Measurements from ENCODE around the gene RNF40.
"Not testable (repeated sequence)": the region's sequence is repeated elsewhere in the genome, so short reads cannot be mapped to it uniquely, and the experiment has no call there.

Gene RNF40

DNA sequence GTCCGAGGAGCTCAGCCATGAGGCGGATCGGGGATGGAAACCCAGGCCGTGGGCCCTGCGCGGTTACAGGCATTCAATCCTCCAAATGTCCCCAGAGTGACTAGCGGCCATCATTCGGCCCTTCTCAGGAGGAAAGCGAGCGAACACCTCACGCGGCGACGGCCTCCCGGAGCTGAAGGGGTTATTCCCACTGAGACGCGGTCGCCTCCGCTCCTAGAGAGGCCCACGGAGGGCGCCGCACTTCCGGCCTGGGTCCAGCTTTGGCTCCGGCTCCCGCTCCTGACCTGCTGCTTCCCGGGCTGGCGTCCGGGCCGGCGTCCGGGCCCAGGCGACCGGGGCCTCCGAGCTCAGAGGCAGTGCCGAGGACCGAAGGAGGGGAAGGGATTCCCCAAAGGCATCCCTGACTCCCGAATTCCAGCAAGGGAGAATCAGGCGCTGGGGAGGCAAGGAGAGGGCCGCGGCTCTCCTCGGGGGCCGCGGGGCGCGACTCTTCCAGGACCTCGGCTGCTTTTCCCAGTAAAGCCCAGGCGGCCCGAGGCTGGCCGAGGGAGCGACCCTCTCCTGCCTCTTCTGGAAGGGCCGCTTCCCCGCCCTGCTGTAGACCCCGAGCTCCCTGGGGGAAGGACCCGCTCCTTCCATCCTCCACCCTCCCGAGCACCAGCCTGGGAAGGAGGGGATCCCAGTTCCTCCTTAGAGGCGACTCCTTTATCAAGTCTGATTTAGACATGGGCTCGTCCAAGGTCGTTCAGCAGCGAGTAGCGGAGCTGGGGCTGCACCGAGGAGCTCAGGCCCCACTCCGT lies 43.4 kb downstream of the RNF40 start:
- Mint-ChIP-seq H3K9me3 (no peaks in the 10 kb centered on the region), H3K27me3 (no peaks in the 10 kb centered on the region), H3K4me3 (peak overlapping the region; percentile 92), H3K27ac (peak overlapping the region; percentile 90), H3K36me3 (no peaks in the 10 kb centered on the region), H3K4me1 (peaks cover 19% of the 10 kb centered on the region)

DNA sequence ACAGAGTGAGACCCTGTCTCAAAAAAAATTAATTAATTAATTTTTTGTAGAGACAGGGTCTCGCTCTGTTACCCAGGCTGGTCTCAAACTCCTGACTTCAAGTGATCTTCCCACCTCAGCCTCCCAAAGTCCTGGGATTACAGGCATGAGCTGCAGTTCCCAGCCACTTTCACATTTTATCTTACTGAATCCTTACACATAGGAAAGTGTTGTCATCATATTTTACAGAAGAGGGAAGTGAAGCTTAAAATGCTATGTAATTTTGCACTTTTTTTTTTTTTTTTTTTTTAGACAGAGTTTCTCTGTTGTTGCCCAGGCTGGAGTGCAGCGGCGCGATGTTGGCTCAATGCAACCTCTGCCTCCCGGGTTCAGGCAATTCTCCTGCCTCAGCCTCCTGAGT lies 46.0 kb downstream of the RNF40 start:
- Mint-ChIP-seq H3K4me3 (no peak overlapping the region), H3K36me3 (no peaks in the 10 kb centered on the region), H3K4me1 (peaks cover 19% of the 10 kb centered on the region), H3K9me3 (no peaks in the 10 kb centered on the region), H3K27ac (no peak overlapping the region), H3K27me3 (no peaks in the 10 kb centered on the region)

DNA sequence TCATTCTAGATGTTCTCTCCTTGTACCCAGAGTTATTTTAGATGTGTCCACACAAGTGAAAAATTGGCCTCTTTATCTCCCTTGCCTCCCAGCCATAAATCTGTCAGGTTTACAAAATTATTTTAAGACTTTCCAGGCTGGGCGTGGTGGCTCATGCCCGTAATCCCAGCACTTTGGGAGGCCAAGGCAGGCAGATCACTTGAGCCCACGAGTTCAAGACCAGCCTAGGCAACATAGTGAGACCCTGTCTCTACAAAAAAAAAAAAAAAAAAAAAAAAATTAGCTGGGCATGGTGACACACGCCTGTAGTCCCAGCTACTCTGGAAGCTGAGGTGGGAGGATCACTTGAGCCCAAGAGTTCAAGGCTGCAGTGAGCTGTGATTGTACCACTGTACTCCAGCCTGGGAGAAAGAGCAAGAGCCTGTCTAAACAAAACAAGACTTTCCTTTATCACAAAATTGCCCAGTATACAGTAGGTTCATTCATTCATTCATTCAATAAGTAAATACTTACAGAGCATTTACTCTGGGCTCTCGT lies 46.8 kb downstream of the RNF40 start:
- H3K27ac Mint-ChIP-seq, H3K27me3 Mint-ChIP-seq, H3K9me3 Mint-ChIP-seq, H3K36me3 Mint-ChIP-seq, H3K4me3 Mint-ChIP-seq: not testable (repeated sequence)
- H3K4me1 Mint-ChIP-seq = peaks cover 23% of the 10 kb centered on the region

DNA sequence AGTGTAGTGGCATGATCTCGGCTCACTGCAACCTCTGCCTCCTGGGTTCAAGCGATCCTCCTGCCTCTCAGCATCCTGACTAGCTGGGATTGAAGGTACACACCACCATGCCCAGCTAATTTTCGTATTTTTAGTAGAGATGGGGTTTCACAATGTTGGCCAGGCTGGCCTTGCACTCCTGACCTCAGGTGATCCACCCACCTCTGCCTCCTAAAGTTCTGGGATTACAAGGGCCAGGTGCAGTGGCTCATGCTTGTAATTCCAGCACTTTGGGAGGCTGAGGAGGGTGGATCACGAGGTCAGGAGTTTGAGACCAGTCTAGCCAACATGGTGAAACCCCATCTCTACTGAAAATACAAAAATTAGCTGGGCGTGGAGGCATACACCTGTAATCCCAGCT lies 47.6 kb downstream of the RNF40 start:
- H3K27me3 Mint-ChIP-seq, H3K4me3 Mint-ChIP-seq, H3K27ac Mint-ChIP-seq, H3K9me3 Mint-ChIP-seq, H3K36me3 Mint-ChIP-seq: not testable (repeated sequence)
- H3K4me1 Mint-ChIP-seq = peaks cover 28% of the 10 kb centered on the region

DNA sequence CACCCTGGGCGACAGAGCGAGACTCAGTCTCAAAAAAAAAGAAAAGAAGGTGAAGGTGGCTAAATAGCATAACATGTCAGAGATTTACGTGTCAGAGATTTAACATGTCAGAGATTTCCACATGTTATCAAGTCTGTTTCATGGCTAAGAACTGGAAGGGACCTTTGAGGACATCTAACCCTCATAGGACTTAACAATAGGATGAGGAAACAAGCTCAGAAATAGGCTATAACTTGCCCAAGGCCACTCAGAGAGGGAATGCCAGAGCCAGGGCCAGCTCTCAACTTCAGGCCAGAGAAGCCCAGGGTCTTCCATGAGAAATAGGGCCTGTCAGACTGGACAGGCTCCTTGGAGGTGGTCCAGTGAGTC lies 51.7 kb downstream of the RNF40 start:
- peak overlapping the region; percentile 91 for H3K27ac Mint-ChIP-seq
- H3K27me3 Mint-ChIP-seq = no peaks in the 10 kb centered on the region
- H3K4me3 Mint-ChIP-seq = peak overlapping the region; percentile 88
- H3K4me1 Mint-ChIP-seq = peaks cover 14% of the 10 kb centered on the region
- no peaks in the 10 kb centered on the region for H3K9me3 Mint-ChIP-seq
- no peaks in the 10 kb centered on the region for H3K36me3 Mint-ChIP-seq

DNA sequence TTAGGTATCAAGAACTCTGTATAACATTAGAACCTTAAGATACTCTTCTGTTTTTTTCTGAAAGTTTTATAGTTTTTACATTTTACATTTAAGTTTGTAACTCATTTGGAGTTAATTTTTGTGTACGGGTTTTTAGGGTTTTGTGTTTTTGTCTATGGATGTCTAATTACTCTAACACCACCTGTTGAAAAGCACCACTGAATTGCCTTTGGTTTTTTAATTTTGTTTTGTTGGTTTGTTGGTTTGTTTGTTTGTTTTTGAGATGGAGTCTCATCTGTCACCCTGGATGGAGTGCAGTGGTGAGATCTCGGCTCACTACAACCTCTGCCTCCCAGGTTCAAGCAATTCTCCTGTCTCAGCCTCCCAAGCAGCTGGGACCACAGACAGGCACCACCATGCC lies 54.6 kb downstream of the RNF40 start:
- Mint-ChIP-seq H3K27me3 (no peaks in the 10 kb centered on the region), H3K27ac (no peak overlapping the region), H3K4me3 (no peak overlapping the region), H3K36me3 (no peaks in the 10 kb centered on the region), H3K9me3 (no peaks in the 10 kb centered on the region), H3K4me1 (peaks cover 14% of the 10 kb centered on the region)

DNA sequence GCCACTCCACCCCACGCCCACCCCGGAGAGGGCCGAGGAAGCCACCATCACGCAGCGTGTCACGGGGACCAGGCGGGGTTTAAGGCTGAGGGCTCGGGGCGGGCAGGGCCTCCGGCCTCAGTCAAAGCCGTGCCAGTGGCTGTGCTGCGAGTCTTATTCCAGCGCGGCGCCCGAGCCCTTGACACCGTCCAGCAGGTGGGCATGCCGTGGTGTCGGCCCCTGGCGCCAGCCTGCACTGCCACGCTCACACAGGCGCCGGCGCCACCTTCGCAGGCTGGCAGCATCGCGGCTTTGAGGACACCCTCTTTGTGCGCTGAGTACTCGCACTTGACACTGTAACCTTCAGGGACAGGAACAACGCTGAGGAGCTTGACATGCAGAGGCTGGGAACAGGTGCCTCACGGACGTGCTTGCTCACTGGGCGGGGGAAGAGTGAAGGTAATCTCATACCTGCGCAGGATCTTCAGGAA lies 58.9 kb downstream of the RNF40 start:
- no peaks in the 10 kb centered on the region for H3K27me3 Mint-ChIP-seq
- H3K4me1 Mint-ChIP-seq = no peaks in the 10 kb centered on the region
- no peak overlapping the region for H3K27ac Mint-ChIP-seq
- H3K4me3 Mint-ChIP-seq = no peak overlapping the region
- H3K9me3 Mint-ChIP-seq = no peaks in the 10 kb centered on the region
- H3K36me3 Mint-ChIP-seq = no peaks in the 10 kb centered on the region

DNA sequence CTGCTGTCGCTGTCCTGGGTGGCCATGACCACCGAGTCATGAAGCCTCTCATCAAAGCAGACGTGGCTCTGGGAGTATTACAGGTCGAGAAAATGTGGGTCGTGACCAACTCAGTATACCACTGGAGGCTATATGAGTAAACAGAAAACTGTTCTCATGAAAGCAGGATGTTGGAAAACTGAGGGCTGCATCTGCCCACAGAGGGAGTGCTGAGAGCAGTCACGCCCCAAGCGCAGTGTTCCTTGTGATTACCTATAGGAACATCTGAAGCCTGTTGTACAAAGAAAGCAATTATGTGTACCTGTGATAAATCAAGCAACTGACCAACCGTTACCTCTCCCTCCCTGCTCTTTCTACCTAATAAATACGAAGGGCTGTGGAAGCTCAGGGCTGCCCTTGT lies 59.3 kb downstream of the RNF40 start:
- not testable (repeated sequence) for H3K4me1 Mint-ChIP-seq, H3K36me3 Mint-ChIP-seq, H3K4me3 Mint-ChIP-seq, H3K27me3 Mint-ChIP-seq, H3K27ac Mint-ChIP-seq, H3K9me3 Mint-ChIP-seq

DNA sequence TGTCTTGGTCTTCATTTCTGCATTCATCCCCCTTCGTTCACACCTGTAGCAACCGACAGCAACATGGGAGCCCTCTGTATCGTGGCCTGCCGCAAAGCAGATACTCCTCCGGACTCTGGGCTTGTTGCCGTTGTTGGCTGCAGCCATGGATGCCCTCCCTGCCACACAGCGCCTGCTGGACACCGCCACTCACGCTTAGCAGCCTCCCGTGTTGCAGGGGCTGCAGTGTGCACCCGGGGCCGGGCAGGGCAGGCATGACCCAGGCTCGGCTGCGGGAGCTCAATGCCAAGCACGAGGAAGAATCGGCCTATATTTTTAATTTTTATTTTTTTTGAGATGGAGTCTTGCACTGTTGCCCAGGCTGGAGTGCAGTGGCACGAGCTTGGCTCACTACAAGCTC lies 59.8 kb downstream of the RNF40 start:
- H3K27me3 Mint-ChIP-seq = no peaks in the 10 kb centered on the region
- H3K36me3 Mint-ChIP-seq = no peaks in the 10 kb centered on the region
- H3K27ac Mint-ChIP-seq = no peak overlapping the region
- no peaks in the 10 kb centered on the region for H3K9me3 Mint-ChIP-seq
- H3K4me3 Mint-ChIP-seq = no peak overlapping the region
- no peaks in the 10 kb centered on the region for H3K4me1 Mint-ChIP-seq
